PC-9 (cell line): ENCODE data around the gene ZBTB7C.

ENCODE experiments used
- EZH2 ChIP-seq: fragments of 200-600 bp; sonication (generic); IDR thresholded peaks from 2 replicates; pipeline ENCODE4 v1.8.0; 2017; ENCODE audit warnings: antibody characterized with exemption, low read depth
- TF ChIP-seq, protein P1 (sequence below): fragments of 200-600 bp; sonication (generic); conservative IDR thresholded peaks from 2 replicates; pipeline ENCODE4 v1.6.1; 2017; ENCODE audit warnings: mixed run types, antibody characterized with exemption, mild to moderate bottlenecking, moderate library complexity

- TF ChIP-seq, protein P1, sequence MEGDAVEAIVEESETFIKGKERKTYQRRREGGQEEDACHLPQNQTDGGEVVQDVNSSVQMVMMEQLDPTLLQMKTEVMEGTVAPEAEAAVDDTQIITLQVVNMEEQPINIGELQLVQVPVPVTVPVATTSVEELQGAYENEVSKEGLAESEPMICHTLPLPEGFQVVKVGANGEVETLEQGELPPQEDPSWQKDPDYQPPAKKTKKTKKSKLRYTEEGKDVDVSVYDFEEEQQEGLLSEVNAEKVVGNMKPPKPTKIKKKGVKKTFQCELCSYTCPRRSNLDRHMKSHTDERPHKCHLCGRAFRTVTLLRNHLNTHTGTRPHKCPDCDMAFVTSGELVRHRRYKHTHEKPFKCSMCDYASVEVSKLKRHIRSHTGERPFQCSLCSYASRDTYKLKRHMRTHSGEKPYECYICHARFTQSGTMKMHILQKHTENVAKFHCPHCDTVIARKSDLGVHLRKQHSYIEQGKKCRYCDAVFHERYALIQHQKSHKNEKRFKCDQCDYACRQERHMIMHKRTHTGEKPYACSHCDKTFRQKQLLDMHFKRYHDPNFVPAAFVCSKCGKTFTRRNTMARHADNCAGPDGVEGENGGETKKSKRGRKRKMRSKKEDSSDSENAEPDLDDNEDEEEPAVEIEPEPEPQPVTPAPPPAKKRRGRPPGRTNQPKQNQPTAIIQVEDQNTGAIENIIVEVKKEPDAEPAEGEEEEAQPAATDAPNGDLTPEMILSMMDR: no peak
- TF ChIP-seq EZH2: no peak
Observed at GRCh38 chr18:48413342-48413741, 4.2 kb upstream of the ZBTB7C start.
